GM10248 (cell line): ENCODE results near the gene SLX4IP.
"Not testable (repeated sequence)": the region's sequence is repeated elsewhere in the genome, so short reads cannot be mapped to it uniquely, and the experiment has no call there.

Experiments
- CTCF ChIA-PET: fragments of 300-600 bp; sonication (Branson Sonifier 250); formaldehyde crosslinking; extraction: SDS; loops from one replicate; lab custom pipeline; 2021; ENCODE audit warnings: antibody characterized with exemption; lab: Yijun Ruan, JAX
- POLR2A ChIA-PET: fragments of 350-650 bp; sonication (Branson Sonifier 250); formaldehyde crosslinking; extraction: SDS; loops from one replicate; lab custom pipeline; 2020; ENCODE audit warnings: antibody characterized with exemption; lab: Yijun Ruan, JAX
- DNase-seq: peaks from one replicate; pipeline ENCODE4 v3.0.0; 2012; ENCODE audit errors: extremely low spot score
- TF ChIP-seq, protein P1 (sequence below): IDR thresholded peaks from 2 replicates; pipeline ENCODE4 v1.5.1; 2012; ENCODE audit warnings: mild to moderate bottlenecking, low read depth; ENCODE audit errors: extremely low read depth, missing control alignments, control extremely low read depth

Gene SLX4IP

DNA sequence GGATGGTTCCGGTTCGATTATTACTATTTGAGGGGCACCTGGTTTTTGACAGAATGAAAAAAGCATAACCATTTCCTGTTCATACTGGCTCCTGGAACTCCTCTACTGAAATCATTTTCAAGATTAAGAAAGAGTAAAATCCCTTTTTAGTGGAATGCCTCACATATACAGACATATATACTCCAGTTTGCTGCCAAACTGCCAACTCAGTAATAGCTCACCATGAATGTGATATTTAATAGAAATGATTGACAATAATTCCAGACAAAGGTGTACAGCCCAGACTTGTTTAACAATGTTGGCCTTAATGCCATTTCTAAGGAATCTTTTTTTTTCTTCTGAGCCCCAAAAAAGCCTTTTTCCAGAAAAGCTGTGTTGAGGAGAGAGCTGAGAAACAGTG, 145.6 kb downstream of the SLX4IP start:
- TF ChIP-seq, protein P1, sequence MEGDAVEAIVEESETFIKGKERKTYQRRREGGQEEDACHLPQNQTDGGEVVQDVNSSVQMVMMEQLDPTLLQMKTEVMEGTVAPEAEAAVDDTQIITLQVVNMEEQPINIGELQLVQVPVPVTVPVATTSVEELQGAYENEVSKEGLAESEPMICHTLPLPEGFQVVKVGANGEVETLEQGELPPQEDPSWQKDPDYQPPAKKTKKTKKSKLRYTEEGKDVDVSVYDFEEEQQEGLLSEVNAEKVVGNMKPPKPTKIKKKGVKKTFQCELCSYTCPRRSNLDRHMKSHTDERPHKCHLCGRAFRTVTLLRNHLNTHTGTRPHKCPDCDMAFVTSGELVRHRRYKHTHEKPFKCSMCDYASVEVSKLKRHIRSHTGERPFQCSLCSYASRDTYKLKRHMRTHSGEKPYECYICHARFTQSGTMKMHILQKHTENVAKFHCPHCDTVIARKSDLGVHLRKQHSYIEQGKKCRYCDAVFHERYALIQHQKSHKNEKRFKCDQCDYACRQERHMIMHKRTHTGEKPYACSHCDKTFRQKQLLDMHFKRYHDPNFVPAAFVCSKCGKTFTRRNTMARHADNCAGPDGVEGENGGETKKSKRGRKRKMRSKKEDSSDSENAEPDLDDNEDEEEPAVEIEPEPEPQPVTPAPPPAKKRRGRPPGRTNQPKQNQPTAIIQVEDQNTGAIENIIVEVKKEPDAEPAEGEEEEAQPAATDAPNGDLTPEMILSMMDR, result no peak
- DNase-seq, result no peak
- POLR2A ChIA-PET, result no interaction called here
- CTCF ChIA-PET, result interaction anchor here (2.6 kb wide), 1 partner anchor 21 kb away, joined by 9 read pairs; no protein-coding TSS in a partner anchor

DNA sequence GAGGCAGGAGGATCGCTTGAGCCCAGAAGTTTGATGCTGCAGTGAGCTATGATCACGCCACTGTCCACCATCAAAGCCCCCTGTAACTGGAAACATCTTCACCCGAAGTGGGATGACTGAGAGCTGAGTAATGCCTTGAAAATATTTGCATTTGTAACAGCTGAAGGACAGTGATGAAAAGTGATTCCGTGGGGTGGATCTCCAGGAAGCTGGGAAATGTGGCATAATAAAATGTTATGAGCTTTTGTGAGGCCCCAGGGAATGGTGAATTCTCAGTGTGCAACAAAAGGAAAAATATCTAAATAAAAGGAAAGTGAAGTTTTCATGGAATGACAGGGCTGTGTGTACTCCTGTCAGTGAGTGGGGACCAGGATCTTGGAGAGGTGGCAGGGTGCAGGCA, 146.7 kb downstream of the SLX4IP start:
- TF ChIP-seq, protein P1, result no peak
- ChIA-PET CTCF (interaction anchor here (0.9 to 4.0 kb wide), 4 partner anchors 20 to 30 kb away, joined by 3 to 12 read pairs (median 6); no protein-coding TSS in a partner anchor), POLR2A (no interaction called here)

DNA sequence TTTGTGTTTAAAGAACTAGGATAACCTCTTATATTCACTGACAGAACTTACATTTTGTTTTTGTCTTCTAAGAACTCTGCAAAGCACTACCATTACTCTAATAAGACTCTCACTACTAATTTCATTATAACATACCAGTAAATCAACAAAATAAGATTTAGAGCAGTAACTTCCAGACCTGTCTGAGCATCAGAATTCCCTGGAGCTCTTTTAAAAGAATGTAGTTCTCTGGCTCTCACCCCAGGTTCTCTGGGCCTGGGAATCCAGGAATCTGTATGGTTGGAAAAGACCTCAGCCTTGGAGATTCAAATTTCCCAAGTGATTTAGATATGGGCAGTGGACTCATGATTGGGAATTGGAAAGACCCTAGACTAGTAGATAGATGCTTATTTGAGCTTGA, 149.3 kb downstream of the SLX4IP start:
- TF ChIP-seq, protein P1, result no peak
- POLR2A ChIA-PET, result no interaction called here
- CTCF ChIA-PET, result interaction anchor here (0.9 to 4.0 kb wide), 4 partner anchors 9 to 32 kb away, joined by 3 to 12 read pairs (median 6); no protein-coding TSS in a partner anchor
- DNase-seq, result no peak

More for the DNA sequence above, 146.7 kb downstream of the SLX4IP start:
- DNase-seq, result no peak

DNA sequence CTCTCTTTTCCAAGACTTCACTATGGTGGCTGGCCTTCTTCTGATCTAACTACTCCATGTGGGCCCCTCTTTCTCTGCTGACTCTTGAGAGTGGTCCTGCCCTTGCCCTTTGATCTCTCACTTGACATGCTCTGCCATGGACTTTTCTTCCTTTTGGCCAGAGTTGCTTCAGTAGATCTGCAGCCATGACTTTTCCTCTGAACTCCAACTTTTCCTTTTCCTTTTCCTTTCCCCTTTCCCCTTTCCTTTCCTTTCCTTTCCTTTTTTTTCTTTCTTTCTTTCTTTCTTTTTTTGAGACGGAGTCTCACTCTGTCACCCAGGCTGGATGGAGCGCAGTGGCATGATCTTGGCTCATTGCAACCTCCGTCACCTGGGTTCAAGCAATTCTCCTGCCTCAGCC, 150.2 kb downstream of the SLX4IP start:
- ChIA-PET POLR2A (no interaction called here), CTCF (interaction anchor here (1.4 to 4.0 kb wide), 2 partner anchors 11 to 33 kb away, joined by 4 to 12 read pairs; no protein-coding TSS in a partner anchor)
- no peak for DNase-seq
- TF ChIP-seq, protein P1, result no peak

DNA sequence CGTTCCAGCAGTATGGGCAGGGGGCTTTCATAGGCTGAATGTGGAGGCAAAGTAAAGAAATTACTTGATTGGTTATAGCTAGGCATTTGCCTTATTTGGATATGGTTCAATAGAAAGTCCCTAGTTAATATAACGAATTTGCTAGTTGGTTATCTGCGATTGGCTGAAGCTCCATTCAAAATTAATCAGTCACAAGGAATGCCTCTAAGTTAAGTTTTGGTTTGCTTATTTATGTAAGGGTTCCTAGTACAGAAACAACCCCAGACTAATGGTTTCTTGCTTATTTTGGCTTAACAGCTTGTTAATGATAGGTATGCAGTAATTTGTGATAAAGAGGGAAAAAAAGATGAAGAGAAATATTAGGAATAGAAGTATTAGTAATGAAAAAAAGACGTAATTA, 151.2 kb downstream of the SLX4IP start:
- ChIA-PET POLR2A (no interaction called here), CTCF (interaction anchor here (1.1 kb wide), 1 partner anchor 14 kb away, joined by 3 read pairs; no protein-coding TSS in a partner anchor)
- TF ChIP-seq, protein P1, result no peak

DNA sequence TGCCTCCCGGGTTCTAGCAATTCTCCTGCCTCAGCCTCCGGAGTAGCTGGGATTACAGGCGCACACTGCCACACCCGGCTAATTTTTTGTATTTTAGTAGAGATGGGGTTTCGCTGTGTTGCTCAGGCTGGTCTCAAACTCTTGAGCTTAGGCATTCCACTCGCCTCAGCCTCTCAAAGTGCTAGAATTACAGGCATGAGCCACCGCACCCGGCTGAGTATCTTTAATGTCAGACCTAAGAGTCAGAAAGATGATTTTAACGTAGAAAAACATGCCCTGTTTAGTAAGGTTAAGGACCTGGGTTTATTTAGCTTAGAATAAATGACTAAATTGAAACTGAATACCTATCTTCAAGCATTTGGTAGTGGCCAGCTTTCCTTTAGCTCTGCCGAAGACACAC, 155.3 kb downstream of the SLX4IP start:
- CTCF ChIA-PET, result interaction anchor here (1.0 to 1.2 kb wide), 2 partner anchors 13 kb away, joined by 4 read pairs; no protein-coding TSS in a partner anchor
- DNase-seq, POLR2A ChIA-PET: not testable (repeated sequence)

More for the DNA sequence above, 151.2 kb downstream of the SLX4IP start:
- no peak for DNase-seq

DNA sequence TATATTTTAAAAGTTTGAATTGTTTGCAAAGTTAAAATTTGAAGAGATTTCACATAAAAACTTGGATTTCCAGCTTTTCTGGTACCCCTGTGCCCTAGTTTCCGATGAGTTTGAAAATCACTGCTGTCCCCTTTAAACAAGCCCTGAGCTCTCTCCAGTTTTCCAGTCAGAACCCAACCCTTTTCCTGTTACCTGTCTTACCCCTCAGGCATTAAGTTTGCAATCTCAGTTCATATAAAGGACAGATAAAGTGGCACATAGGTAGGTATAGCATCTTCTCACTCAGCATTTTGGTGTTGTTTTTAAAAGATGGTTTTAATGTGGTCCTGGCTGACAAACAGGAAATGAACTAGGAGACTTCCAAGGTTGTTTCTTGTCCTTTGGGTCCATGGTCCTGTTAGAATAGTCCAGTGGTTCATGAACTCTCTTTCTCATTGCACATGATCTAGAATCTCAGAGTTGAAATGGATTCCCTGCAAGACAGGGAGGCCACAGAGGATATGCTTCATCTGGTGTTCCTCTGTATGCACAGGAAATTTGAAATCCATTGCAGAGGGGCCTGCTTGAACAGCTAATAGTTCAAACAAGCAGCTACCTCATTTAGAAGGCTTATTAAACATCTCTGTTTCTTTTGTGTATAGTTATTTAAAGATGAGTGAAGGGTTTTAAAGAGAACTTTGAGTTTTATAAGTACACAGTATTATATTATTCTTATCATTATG, 156.0 kb downstream of the SLX4IP start:
- CTCF ChIA-PET, result interaction anchor here (1.0 to 1.2 kb wide), 2 partner anchors 12 to 13 kb away, joined by 4 read pairs; no protein-coding TSS in a partner anchor
- POLR2A ChIA-PET, result no interaction called here
- TF ChIP-seq, protein P1, result no peak
- DNase-seq, result no peak
